CD14-positive monocyte (primary cell): ENCODE data around the gene ERC1. TPM values are rescaled to one million over a fixed set of nuclear protein-coding genes. Genes with fewer than 3 reads are reported as not detected.

ENCODE experiments used
- DNase-seq, 3 donors: peaks; one replicate each; pipeline ENCODE4 v3.0.0-alpha.2; 2011 to 2022
- H2AFZ ChIP-seq: 2 replicates; pipeline ENCODE4 v1.6.0; 2012; ENCODE audit warnings: mild to moderate bottlenecking, low read depth, low read length, inconsistent platforms; ENCODE audit not compliant: insufficient read depth, poor library complexity, severe bottlenecking
- H3K27ac ChIP-seq, 2 donors: 1 replicate in 1 of 2; 2 replicates in 1 of 2; pipeline ENCODE4 v1.5.1; 2012 to 2013; ENCODE audit warnings: low read length in 2 of 2, control low read depth in 1 of 2, inconsistent platforms in 1 of 2, low read depth in 1 of 2, mild to moderate bottlenecking in 1 of 2
- H3K27me3 ChIP-seq, 2 donors: one replicate each; pipeline versions ENCODE4 v1.6.0 to v1.6.1; 2011 to 2013; ENCODE audit warnings: low read length in 2 of 2; ENCODE audit not compliant: control insufficient read depth in 2 of 2, insufficient read depth in 2 of 2
- H3K36me3 ChIP-seq, 2 donors: replicated peaks in 1 of 2; 1 replicate in 1 of 2; 2 replicates in 1 of 2; pipeline versions ENCODE4 v1.5.1 to v1.6.1; 2012 to 2013; ENCODE audit warnings: low read length in 2 of 2, control low read depth in 1 of 2, inconsistent platforms in 1 of 2, mild to moderate bottlenecking in 1 of 2; ENCODE audit not compliant: insufficient read depth in 2 of 2, control insufficient read depth in 1 of 2
- H3K4me1 ChIP-seq, 2 donors: 1 replicate in 1 of 2; 2 replicates in 1 of 2; pipeline versions ENCODE4 v1.5.1 to v1.6.1; 2012 to 2013; ENCODE audit warnings: low read length in 2 of 2, control low read depth in 1 of 2, inconsistent platforms in 1 of 2, mild to moderate bottlenecking in 1 of 2, moderate library complexity in 1 of 2; ENCODE audit not compliant: insufficient read depth in 2 of 2, control insufficient read depth in 1 of 2
- H3K4me2 ChIP-seq: replicated peaks from 2 replicates; pipeline ENCODE3; 2012; ENCODE audit warnings: low read length, moderate library complexity, mild to moderate bottlenecking; ENCODE audit not compliant: poor library complexity, severe bottlenecking; ENCODE audit errors: extremely low read depth
- H3K4me3 ChIP-seq, 3 experiments: fragments of 200-600 bp in 1 of 3; sonication (generic) in 1 of 3; replicated peaks in 1 of 3; 1 replicate in 2 of 3; 2 replicates in 1 of 3; pipeline ENCODE4 v1.5.1; 2011 to 2013; ENCODE audit warnings: low read length in 3 of 3, mild to moderate bottlenecking in 3 of 3, control low read depth in 2 of 3, low read depth in 2 of 3, inconsistent platforms in 1 of 3, moderate library complexity in 1 of 3
- H3K79me2 ChIP-seq: 2 replicates; pipeline ENCODE4 v1.6.0; 2012; ENCODE audit warnings: mild to moderate bottlenecking, control low read depth, inconsistent platforms, low read length, moderate library complexity; ENCODE audit not compliant: insufficient read depth
- H3K9ac ChIP-seq: 2 replicates; pipeline ENCODE4 v1.6.0; 2017; ENCODE audit warnings: low read length, mild to moderate bottlenecking; ENCODE audit not compliant: insufficient read depth, poor library complexity, severe bottlenecking
- H3K9me3 ChIP-seq, 2 donors: replicated peaks in 1 of 2; 1 replicate in 1 of 2; 2 replicates in 1 of 2; pipeline versions ENCODE4 v1.5.1 to v1.6.1; 2012 to 2013; ENCODE audit warnings: low read length in 2 of 2, control low read depth in 1 of 2; ENCODE audit not compliant: control insufficient read depth in 1 of 2, insufficient read depth in 1 of 2
- H4K20me1 ChIP-seq: 2 replicates; pipeline ENCODE4 v1.6.0; 2012; ENCODE audit warnings: mild to moderate bottlenecking, low read length, control low read depth, moderate library complexity; ENCODE audit not compliant: insufficient read depth
- H3K27ac Mint-ChIP-seq, 7 donors: one replicate each; pipeline ENCODE4 v1.8.0; 2020; ENCODE audit warnings: mild to moderate bottlenecking in 7 of 7, mixed read lengths in 7 of 7, moderate library complexity in 6 of 7, inconsistent platforms in 2 of 7
- H3K27me3 Mint-ChIP-seq, 3 donors: one replicate each; pipeline ENCODE4 v1.8.0; 2021 to 2022; ENCODE audit warnings: low read depth in 3 of 3, mild to moderate bottlenecking in 3 of 3, mixed read lengths in 3 of 3, moderate library complexity in 3 of 3, inconsistent platforms in 1 of 3
- H3K36me3 Mint-ChIP-seq, 2 donors: one replicate each; pipeline ENCODE4 v1.8.0; 2020; ENCODE audit warnings: mixed read lengths in 2 of 2, inconsistent platforms in 1 of 2, mild to moderate bottlenecking in 1 of 2
- H3K4me1 Mint-ChIP-seq: one replicate; pipeline ENCODE4 v1.8.0; 2020; ENCODE audit warnings: mild to moderate bottlenecking, mixed read lengths
- H3K4me3 Mint-ChIP-seq, 2 donors: one replicate each; pipeline ENCODE4 v1.8.0; 2020; ENCODE audit warnings: mild to moderate bottlenecking in 2 of 2, mixed read lengths in 2 of 2, moderate library complexity in 1 of 2
- H3K9me3 Mint-ChIP-seq, 7 donors: one replicate each; pipeline ENCODE4 v1.8.0; 2020 to 2022; ENCODE audit warnings: mixed read lengths in 7 of 7, mild to moderate bottlenecking in 6 of 7, moderate library complexity in 6 of 7, inconsistent platforms in 2 of 7
- WGBS: methylation state at CpG from one replicate; pipeline ENCODE4 v1.1.5; 2013; ENCODE audit warnings: missing lambda C conversion rate; ENCODE audit not compliant: insufficient coverage; 5-methylcytosine and 5-hydroxymethylcytosine counted together
- intact Hi-C, 2 donors: fragments of 100-400 bp; cut with micrococcal nuclease; formaldehyde crosslinking; loops; one replicate each; pipeline versions ENCODE4 v1.15.0 to v1.15.1; 2023
- polyA plus RNA-seq, 3 donors: library from polyadenylated mRNA; depleted of rRNA in 1 of 3; unstranded in 2 of 3; stranded (reverse) in 1 of 3; fragments of 300-500 nt in 2 of 3; fragments of >200 nt in 1 of 3; fragmentation: Illumina TruSeq in 2 of 3; gene quantifications; 1 replicate in 2 of 3; 2 replicates in 1 of 3; pipeline ENCODE4 v1.2.3, GENCODE V29; 2012 to 2021
- TF ChIP-seq, protein P1 (sequence below): fragments of 200-600 bp; IDR thresholded peaks from one replicate; pipeline ENCODE4 v1.8.0; 2022; ENCODE audit warnings: antibody characterized with exemption, mild to moderate bottlenecking

Gene ERC1
- polyA plus RNA-seq, 3 donors: 4.0 to 14.3 (median 5.1) TPM

DNA sequence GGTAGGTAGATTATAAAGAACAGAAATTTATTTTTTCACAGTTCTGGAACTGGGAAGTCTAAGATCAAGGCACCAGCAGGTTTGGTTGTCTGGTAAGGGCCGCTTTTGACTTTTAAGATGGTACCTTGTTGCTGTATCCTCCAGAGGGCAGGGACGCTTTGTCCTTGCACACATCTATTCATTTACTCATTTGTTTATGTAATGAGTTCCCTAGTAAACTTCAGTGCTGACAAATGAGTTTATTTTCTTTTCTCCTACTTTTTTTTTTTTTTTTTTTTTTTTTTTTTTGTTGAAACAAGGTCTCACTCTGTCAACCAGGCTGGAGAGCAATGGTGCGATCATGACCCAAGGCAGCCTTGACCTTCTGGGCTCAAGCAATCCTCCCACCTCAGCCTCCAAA lies 407.6 kb downstream of the ERC1 start:
- Mint-ChIP-seq H3K27ac (peak overlapping the region in 1 of 7 donors; percentile 50), H3K9me3 (peaks cover 0 to 14% (median 9%) of the 10 kb centered on the region in 7 donors), H3K27me3 (peaks cover 0 to 1% (median 0%) of the 10 kb centered on the region in 3 donors), H3K4me1 (peaks cover 31% of the 10 kb centered on the region), H3K36me3 (peaks cover 0 to 10% of the 10 kb centered on the region in 2 donors), H3K4me3 (no peak overlapping the region)
- H3K79me2 ChIP-seq: no peaks in the 10 kb centered on the region
- H3K4me2 ChIP-seq: no peak overlapping the region
- no peaks in the 10 kb centered on the region for H4K20me1 ChIP-seq
- WGBS: no CpG with 5 or more reads among the region's 3 CpGs
- H2AFZ ChIP-seq: no peak overlapping the region
- intact Hi-C loops: no loop called here
- H3K4me3 ChIP-seq: no peak overlapping the region
- TF ChIP-seq, protein P1, sequence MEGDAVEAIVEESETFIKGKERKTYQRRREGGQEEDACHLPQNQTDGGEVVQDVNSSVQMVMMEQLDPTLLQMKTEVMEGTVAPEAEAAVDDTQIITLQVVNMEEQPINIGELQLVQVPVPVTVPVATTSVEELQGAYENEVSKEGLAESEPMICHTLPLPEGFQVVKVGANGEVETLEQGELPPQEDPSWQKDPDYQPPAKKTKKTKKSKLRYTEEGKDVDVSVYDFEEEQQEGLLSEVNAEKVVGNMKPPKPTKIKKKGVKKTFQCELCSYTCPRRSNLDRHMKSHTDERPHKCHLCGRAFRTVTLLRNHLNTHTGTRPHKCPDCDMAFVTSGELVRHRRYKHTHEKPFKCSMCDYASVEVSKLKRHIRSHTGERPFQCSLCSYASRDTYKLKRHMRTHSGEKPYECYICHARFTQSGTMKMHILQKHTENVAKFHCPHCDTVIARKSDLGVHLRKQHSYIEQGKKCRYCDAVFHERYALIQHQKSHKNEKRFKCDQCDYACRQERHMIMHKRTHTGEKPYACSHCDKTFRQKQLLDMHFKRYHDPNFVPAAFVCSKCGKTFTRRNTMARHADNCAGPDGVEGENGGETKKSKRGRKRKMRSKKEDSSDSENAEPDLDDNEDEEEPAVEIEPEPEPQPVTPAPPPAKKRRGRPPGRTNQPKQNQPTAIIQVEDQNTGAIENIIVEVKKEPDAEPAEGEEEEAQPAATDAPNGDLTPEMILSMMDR: no peak
- H3K36me3 ChIP-seq: no peaks in the 10 kb centered on the region
- H3K4me1 ChIP-seq: peaks cover 8 to 22% of the 10 kb centered on the region in 2 donors
- no peaks in the 10 kb centered on the region for H3K27me3 ChIP-seq
- peaks cover 0 to 6% of the 10 kb centered on the region in 2 donors for H3K9me3 ChIP-seq
- no peak overlapping the region for H3K9ac ChIP-seq
- H3K27ac ChIP-seq: no peak overlapping the region
- DNase-seq: no peak

DNA sequence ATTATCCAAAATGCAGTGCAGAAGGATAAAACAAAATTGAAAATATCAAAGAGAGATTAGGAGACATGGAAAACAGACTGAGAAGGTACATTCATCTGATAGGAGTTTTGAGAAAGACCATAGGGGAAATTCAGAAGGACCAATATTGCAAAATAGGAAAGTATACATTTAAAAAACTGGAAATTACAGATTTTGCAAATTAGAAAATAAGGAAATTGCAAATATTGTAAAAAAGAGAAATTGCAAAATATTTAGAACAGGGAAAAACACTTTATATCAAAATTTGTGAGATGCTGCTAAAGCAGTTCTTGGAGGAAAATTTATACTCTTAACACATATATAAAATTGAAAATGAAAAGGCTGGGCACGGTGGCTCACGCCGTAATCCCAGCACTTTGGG lies 410.9 kb downstream of the ERC1 start:
- no peaks in the 10 kb centered on the region for H3K79me2 ChIP-seq
- H3K9ac ChIP-seq: no peak overlapping the region
- intact Hi-C loops: no loop called here
- H2AFZ ChIP-seq: no peak overlapping the region
- H4K20me1 ChIP-seq: no peaks in the 10 kb centered on the region
- Mint-ChIP-seq H3K4me3 (no peak overlapping the region), H3K36me3 (peaks cover 0 to 3% of the 10 kb centered on the region in 2 donors), H3K9me3 (peaks cover 0 to 14% (median 8%) of the 10 kb centered on the region in 7 donors), H3K27ac (peak overlapping the region in 3 of 7 donors; percentile 57 to 87 (median 63)), H3K27me3 (peaks cover 0 to 1% (median 0%) of the 10 kb centered on the region in 3 donors), H3K4me1 (peaks cover 26% of the 10 kb centered on the region)
- TF ChIP-seq, protein P1: no peak
- H3K9me3 ChIP-seq: peaks cover 0 to 5% of the 10 kb centered on the region in 2 donors
- H3K4me2 ChIP-seq: no peak overlapping the region
- peak in 1 of 3 donors; percentile 35 for DNase-seq
- WGBS: no CpG with 5 or more reads among the region's 3 CpGs
- no peaks in the 10 kb centered on the region for H3K27me3 ChIP-seq
- H3K4me3 ChIP-seq: no peak overlapping the region
- H3K27ac ChIP-seq: peak overlapping the region in 1 of 2 donors; percentile 3
- peaks cover 12 to 24% of the 10 kb centered on the region in 2 donors for H3K4me1 ChIP-seq
- no peaks in the 10 kb centered on the region for H3K36me3 ChIP-seq
